Epithelial cell of esophagus (primary cell): ENCODE measurements around the gene SBK3.

ENCODE experiments used
- DNase-seq: peaks from one replicate; pipeline ENCODE4 v3.0.0; 2010; ENCODE audit warnings: low read depth
- H3K4me3 ChIP-seq: 2 replicates; pipeline ENCODE4 v1.5.1; 2011; ENCODE audit warnings: mild to moderate bottlenecking, low read length, control low read depth
- CTCF ChIP-seq: IDR thresholded peaks from 2 replicates; pipeline ENCODE4 v1.5.1; 2011; ENCODE audit warnings: low read depth, mild to moderate bottlenecking, low read length, control low read depth, inconsistent platforms; ENCODE audit not compliant: insufficient read depth; ENCODE audit errors: missing control alignments

SBK3 gene

GRCh38 chr19:55545443-55545842 is at the start of gene SBK3:
Gene SBK3, minus strand, starts transcription at chr19:55545543. Its CDS starts 0 bp downstream, at chr19:55545543.
- TF ChIP-seq CTCF = no peak
- no peak within 1 kb of the TSS for H3K4me3 ChIP-seq
- DNase-seq = no peak

- DNase-seq = no peak
- no peak for TF ChIP-seq CTCF
- no peak overlapping the region for H3K4me3 ChIP-seq
Observed at GRCh38 chr19:55593096-55593772, 47.9 kb upstream of the SBK3 start.

GRCh38 chr19:55592391-55593090 is 47.2 kb upstream of the SBK3 start:
- no peak for DNase-seq
- TF ChIP-seq CTCF = no peak
- H3K4me3 ChIP-seq = no peak overlapping the region

- no peak for TF ChIP-seq CTCF
- no peak overlapping the region for H3K4me3 ChIP-seq
- no peak for DNase-seq
Observed at GRCh38 chr19:55591555-55591954, 46.2 kb upstream of the SBK3 start.

- no peak for TF ChIP-seq CTCF
- peak; percentile 38 for DNase-seq
Observed at GRCh38 chr19:55590617-55591016, 45.3 kb upstream of the SBK3 start.

GRCh38 chr19:55590109-55590508 is 44.8 kb upstream of the SBK3 start:
- no peak for DNase-seq
- no peak overlapping the region for H3K4me3 ChIP-seq
- no peak for TF ChIP-seq CTCF

More at GRCh38 chr19:55590617-55591016, 45.3 kb upstream of the SBK3 start:
- H3K4me3 ChIP-seq = no peak overlapping the region

- no peak overlapping the region for H3K4me3 ChIP-seq
- no peak for DNase-seq
- no peak for TF ChIP-seq CTCF
Observed at GRCh38 chr19:55588738-55589137, 43.4 kb upstream of the SBK3 start.
